ENCODE data around the gene LMBR1L. TPM values are rescaled to one million over a fixed set of nuclear protein-coding genes. Genes with fewer than 3 reads are reported as not detected.
A peak's percentile ranks its signal among the peaks of the same experiment; 100 is the strongest.
"Not testable (repeated sequence)": the region's sequence is repeated elsewhere in the genome, so short reads cannot be mapped to it uniquely, and the experiment has no call there.

LMBR1L gene
- total RNA-seq, 5 donors from 2014 or later (not counting 1 experiment from before 2014, with no cell fraction given) = 159 to 302 (median 224) TPM

DNA sequence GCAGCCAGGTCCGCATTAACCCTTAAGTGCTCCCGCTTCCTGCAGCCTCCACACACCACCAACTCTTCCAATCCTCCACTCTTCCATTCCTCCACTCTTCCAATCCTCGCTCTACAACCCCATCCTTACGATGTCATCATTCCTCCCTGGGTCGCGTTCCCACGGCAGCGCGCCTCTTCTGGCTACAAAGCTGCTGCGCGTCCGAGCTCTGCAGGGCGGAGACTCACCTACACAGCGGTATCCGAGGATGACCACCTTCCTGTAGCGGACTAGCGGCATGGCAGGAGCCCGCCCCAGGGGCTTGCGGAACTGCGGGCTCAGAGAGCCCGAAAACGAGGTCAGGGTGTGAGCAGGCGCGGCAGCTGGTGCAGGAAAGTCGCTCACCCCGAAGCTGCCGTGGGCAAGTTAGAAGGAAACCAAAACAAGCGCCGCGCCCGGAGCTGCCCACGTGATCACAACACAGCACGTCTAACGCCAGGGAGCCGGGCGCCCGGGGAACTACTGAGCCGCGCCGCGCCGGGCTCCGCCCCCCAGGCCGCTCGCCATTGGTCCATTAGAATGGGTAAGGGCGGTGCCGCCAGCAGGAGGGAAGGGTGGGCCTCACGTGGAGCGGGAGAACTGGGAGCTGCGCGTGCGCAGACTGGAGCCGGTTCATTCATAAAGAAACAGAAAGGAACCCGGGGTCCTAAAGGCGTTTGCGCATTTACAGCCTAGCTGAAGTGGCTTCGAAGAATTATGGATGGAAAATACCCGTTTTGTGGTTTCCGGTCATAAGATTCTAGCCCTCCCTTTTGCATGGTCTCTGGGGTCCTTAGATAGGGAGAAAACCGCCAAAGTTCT is 40.9 kb downstream of the LMBR1L start, which contains the start of gene RHEBL1:
Gene RHEBL1, minus strand, starts transcription at position 473 of the 840 bp plus-strand sequence. Its CDS starts 194 bp downstream, at position 279.
- H3K36me3 ChIP-seq (ENCODE audit: control insufficient read depth in 2 of 2, extremely low read depth in 1 of 2, insufficient read depth in 1 of 2, low read length in 1 of 2) = peaks cover 0 to 5% of the 10 kb centered on the region in 2 donors
- peaks cover 18 to 19% (median 19%) of the 10 kb centered on the region in 3 donors for H3K4me1 Mint-ChIP-seq
- peak within 1 kb of the TSS; percentile 87 to 96 for H3K27ac Mint-ChIP-seq
- H3K4me1 ChIP-seq (ENCODE audit: control insufficient read depth in 1 of 2, extremely low read depth in 1 of 2, insufficient read depth in 2 of 2, low read length in 2 of 2) = peaks cover 6 to 17% of the 10 kb centered on the region in 2 experiments
- peak within 1 kb of the TSS; percentile 85 to 91 for H3K4me3 ChIP-seq (ENCODE audit: control insufficient read depth in 1 of 2, extremely low read depth in 1 of 2, low read length in 1 of 2)
- no peaks in the 10 kb centered on the region for H3K27me3 ChIP-seq (replicated peaks in 1 of 2; ENCODE audit: control insufficient read depth in 2 of 2, extremely low read depth in 1 of 2, insufficient read depth in 2 of 2, low read length in 1 of 2)
- H3K36me3 Mint-ChIP-seq = peaks cover 4% of the 10 kb centered on the region
- H3K9me3 ChIP-seq = no peaks in the 10 kb centered on the region
- WGBS (ENCODE audit: insufficient coverage) = under 1% methylated on average over 57 of the region's 60 CpGs
- ATAC-seq (replicated peaks in 1 of 4) (peak; percentile 99 to 100 (median 100)), DNase-seq (peak; percentile 94 to 99 (median 96))
- CTCF ChIA-PET = interaction anchor here (0.5 to 1.5 kb wide), 16 partner anchors 8 to 253 kb away, joined by 3 to 12 read pairs (median 5); partner anchors contain the start of genes LMBR1L (in 1 of the 2) and TUBA1B (in 1 of the 2)
- peak within 1 kb of the TSS; percentile 86 to 100 (median 99) for H3K4me3 Mint-ChIP-seq
- no peaks in the 10 kb centered on the region for H3K9me3 Mint-ChIP-seq
- POLR2A ChIA-PET = interaction anchor here (0.6 to 1.4 kb wide), 5 partner anchors 15 to 122 kb away, joined by 3 to 4 read pairs (median 3); partner anchors contain the start of gene TUBA1B (in 1 of the 2)
- H3K27ac ChIP-seq (ENCODE audit: low read length) = peak within 1 kb of the TSS; percentile 68
- H3K27me3 Mint-ChIP-seq = no peaks in the 10 kb centered on the region

DNA sequence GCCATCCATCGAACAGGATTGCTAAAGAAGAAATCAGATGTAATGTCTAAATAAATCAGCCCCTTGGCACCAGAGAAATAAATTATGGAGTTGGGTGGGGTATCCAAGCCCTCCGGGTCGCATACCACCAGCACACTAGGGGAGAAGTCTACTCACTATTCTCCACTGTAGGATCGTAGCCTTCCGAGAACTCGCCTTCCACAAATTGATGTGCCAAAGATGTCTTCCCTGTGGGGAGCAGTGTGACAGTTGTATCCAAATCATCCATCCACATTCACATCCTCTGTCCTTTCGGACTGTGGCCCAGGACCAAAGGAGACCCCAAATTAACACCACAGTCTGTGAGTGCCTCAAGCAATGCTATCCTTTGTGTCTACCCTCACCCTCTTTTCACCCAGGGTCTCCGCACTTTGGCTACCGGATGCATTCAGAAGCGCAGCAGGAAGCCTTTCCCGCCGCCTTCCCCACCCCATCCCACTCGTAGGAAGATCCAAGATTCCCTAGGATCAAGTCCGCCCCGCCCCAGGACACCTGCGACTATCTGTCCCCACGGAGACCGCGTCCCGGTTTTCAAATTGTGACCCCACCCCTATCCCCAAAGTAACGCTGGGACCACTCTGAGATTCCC is 41.7 kb downstream of the LMBR1L start:
- no peaks in the 10 kb centered on the region for H3K9me3 Mint-ChIP-seq
- no peak for ATAC-seq (replicated peaks in 1 of 4)
- POLR2A ChIA-PET = interaction anchor here in 1 of 2 donors (1.2 to 1.4 kb wide), 2 partner anchors 62 to 63 kb away, joined by 4 read pairs; partner anchors contain the start of gene TUBA1B
- no peaks in the 10 kb centered on the region for H3K27me3 Mint-ChIP-seq
- no peaks in the 10 kb centered on the region for H3K27me3 ChIP-seq (replicated peaks in 1 of 2; ENCODE audit: control insufficient read depth in 2 of 2, extremely low read depth in 1 of 2, insufficient read depth in 2 of 2, low read length in 1 of 2)
- no peaks in the 10 kb centered on the region for H3K9me3 ChIP-seq
- WGBS (ENCODE audit: insufficient coverage) = 2% methylated on average over 14 of the region's 21 CpGs
- CTCF ChIA-PET = interaction anchor here (0.5 to 1.5 kb wide), 11 partner anchors 9 to 253 kb away, joined by 3 to 12 read pairs (median 5); partner anchors contain the start of genes LMBR1L (in 1 of the 2) and TUBA1B (in 1 of the 2)
- peaks cover 0 to 8% of the 10 kb centered on the region in 2 donors for H3K36me3 ChIP-seq (ENCODE audit: control insufficient read depth in 2 of 2, extremely low read depth in 1 of 2, insufficient read depth in 1 of 2, low read length in 1 of 2)
- peaks cover 6 to 19% of the 10 kb centered on the region in 2 experiments for H3K4me1 ChIP-seq (ENCODE audit: control insufficient read depth in 1 of 2, extremely low read depth in 1 of 2, insufficient read depth in 2 of 2, low read length in 2 of 2)
- DNase-seq = no peak
- H3K4me3 Mint-ChIP-seq = peak overlapping the region; percentile 86 to 100 (median 99)
- peak overlapping the region; percentile 85 to 91 for H3K4me3 ChIP-seq (ENCODE audit: control insufficient read depth in 1 of 2, extremely low read depth in 1 of 2, low read length in 1 of 2)
- peak overlapping the region; percentile 87 to 96 for H3K27ac Mint-ChIP-seq
- H3K4me1 Mint-ChIP-seq = peaks cover 19 to 22% (median 20%) of the 10 kb centered on the region in 3 donors
- peak overlapping the region; percentile 68 for H3K27ac ChIP-seq (ENCODE audit: low read length)
- peaks cover 4% of the 10 kb centered on the region for H3K36me3 Mint-ChIP-seq

DNA sequence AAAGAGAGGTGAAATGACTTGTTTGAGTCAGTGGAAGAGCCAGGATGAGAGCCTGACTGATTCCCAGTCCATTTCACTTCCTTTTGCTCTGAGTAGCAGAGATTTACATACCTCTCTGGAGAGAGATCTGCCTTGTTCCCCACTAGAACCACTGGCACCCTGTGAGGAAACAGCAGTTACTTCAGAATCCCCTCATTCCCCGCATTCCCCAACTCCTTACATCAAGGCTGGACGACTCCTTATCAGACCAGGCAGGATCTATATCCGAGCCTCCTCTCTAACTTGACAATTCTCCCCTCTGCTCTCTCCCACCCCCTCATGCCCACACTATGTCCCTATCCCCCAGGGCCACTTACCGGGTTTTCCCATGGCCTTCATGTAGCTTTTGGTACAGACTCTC is 44.5 kb downstream of the LMBR1L start:
- POLR2A ChIA-PET = interaction anchor here in 1 of 2 donors (0.6 kb wide), 1 partner anchor 37 kb away, joined by 3 read pairs; no protein-coding TSS in a partner anchor
- no peak overlapping the region for H3K4me3 ChIP-seq (ENCODE audit: control insufficient read depth in 1 of 2, extremely low read depth in 1 of 2, low read length in 1 of 2)
- H3K27me3 ChIP-seq (replicated peaks in 1 of 2; ENCODE audit: control insufficient read depth in 2 of 2, extremely low read depth in 1 of 2, insufficient read depth in 2 of 2, low read length in 1 of 2) = peaks cover 0 to under 1% of the 10 kb centered on the region in 2 experiments
- ATAC-seq (replicated peaks in 1 of 4) = no peak
- Mint-ChIP-seq H3K9me3 (no peaks in the 10 kb centered on the region), H3K4me1 (peaks cover 28 to 29% (median 28%) of the 10 kb centered on the region in 3 donors), H3K4me3 (no peak overlapping the region), H3K27me3 (no peaks in the 10 kb centered on the region), H3K36me3 (peaks cover 4% of the 10 kb centered on the region), H3K27ac (no peak overlapping the region)
- H3K36me3 ChIP-seq (ENCODE audit: control insufficient read depth in 2 of 2, extremely low read depth in 1 of 2, insufficient read depth in 1 of 2, low read length in 1 of 2) = peaks cover 0 to 8% of the 10 kb centered on the region in 2 donors
- H3K27ac ChIP-seq (ENCODE audit: low read length) = no peak overlapping the region
- H3K4me1 ChIP-seq (ENCODE audit: control insufficient read depth in 1 of 2, extremely low read depth in 1 of 2, insufficient read depth in 2 of 2, low read length in 2 of 2) = peaks cover 8 to 25% of the 10 kb centered on the region in 2 experiments
- no peak for DNase-seq
- CTCF ChIA-PET = interaction anchor here (0.5 to 5.5 kb wide), 8 partner anchors 12 to 539 kb away, joined by 3 to 37 read pairs (median 7); partner anchors contain the start of genes DHH (in 1 of the 2) and FAM186B (in 1 of the 2)
- H3K9me3 ChIP-seq = no peaks in the 10 kb centered on the region
- WGBS (ENCODE audit: insufficient coverage) = 88% methylated on average over 4 of the region's 4 CpGs

DNA sequence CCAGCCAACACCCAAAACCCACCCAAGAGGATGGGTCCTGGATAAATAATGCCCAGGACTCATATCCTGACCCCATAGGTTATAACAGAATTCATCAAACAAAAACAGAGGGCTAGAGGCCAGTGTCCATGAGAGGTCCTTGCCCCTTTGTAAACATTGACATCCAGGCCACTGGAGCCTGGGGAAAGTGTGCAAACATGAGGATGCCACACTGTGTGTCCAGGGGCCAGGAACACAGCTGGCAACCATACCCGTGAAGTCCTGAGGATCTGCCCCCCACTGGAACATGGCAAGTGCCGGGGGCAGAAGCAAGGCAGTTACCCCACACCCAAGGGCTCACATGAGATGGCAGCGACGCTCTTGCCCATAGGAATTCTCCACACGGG is 45.9 kb downstream of the LMBR1L start:
- peaks cover 0 to 8% of the 10 kb centered on the region in 2 donors for H3K36me3 ChIP-seq (ENCODE audit: control insufficient read depth in 2 of 2, extremely low read depth in 1 of 2, insufficient read depth in 1 of 2, low read length in 1 of 2)
- H3K27ac Mint-ChIP-seq = no peak overlapping the region
- ATAC-seq (replicated peaks in 1 of 4) = no peak
- no peaks in the 10 kb centered on the region for H3K9me3 Mint-ChIP-seq
- H3K4me1 ChIP-seq (ENCODE audit: control insufficient read depth in 1 of 2, extremely low read depth in 1 of 2, insufficient read depth in 2 of 2, low read length in 2 of 2) = peaks cover 7 to 24% of the 10 kb centered on the region in 2 experiments
- no peak overlapping the region for H3K27ac ChIP-seq (ENCODE audit: low read length)
- ChIA-PET POLR2A (interaction anchor here in 1 of 2 donors (0.5 kb wide), 1 partner anchor 8 kb away, joined by 3 read pairs; no protein-coding TSS in a partner anchor), CTCF (interaction anchor here (0.5 to 5.5 kb wide), 14 partner anchors 9 to 89 kb away, joined by 3 to 37 read pairs (median 4); partner anchors contain the start of genes DHH (in 1 of the 2) and TUBA1B (in 1 of the 2))
- peaks cover 0 to 2% of the 10 kb centered on the region in 2 experiments for H3K27me3 ChIP-seq (replicated peaks in 1 of 2; ENCODE audit: control insufficient read depth in 2 of 2, extremely low read depth in 1 of 2, insufficient read depth in 2 of 2, low read length in 1 of 2)
- H3K27me3 Mint-ChIP-seq = no peaks in the 10 kb centered on the region
- H3K4me3 Mint-ChIP-seq = no peak overlapping the region
- H3K4me3 ChIP-seq (ENCODE audit: control insufficient read depth in 1 of 2, extremely low read depth in 1 of 2, low read length in 1 of 2) = no peak overlapping the region
- DNase-seq = no peak
- H3K9me3 ChIP-seq = no peaks in the 10 kb centered on the region
- H3K36me3 Mint-ChIP-seq = peaks cover 4% of the 10 kb centered on the region
- WGBS (ENCODE audit: insufficient coverage) = 100% methylated on average over 1 of the region's 5 CpGs
- H3K4me1 Mint-ChIP-seq = peaks cover 24 to 26% (median 25%) of the 10 kb centered on the region in 3 donors

DNA sequence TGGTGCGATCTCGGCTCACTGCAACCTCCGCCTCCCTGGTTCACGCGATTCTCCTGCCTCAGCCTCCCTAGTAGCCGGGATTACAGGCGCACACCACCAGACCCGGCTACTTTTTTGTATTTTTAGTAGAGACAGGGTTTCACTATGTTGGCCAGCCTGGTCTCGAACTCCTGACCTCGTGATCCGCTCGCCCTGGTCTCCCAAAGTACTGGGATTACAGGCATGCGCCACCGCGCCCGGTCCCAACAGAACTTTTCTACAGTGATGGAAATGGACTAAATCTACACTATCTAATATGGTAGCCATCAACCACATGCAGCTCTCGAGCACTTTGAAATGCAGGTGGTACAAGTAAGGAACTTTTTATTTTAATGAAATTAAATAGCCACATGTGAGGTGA is 48.7 kb downstream of the LMBR1L start:
- H3K27me3 ChIP-seq (replicated peaks in 1 of 2; ENCODE audit: control insufficient read depth in 2 of 2, extremely low read depth in 1 of 2, insufficient read depth in 2 of 2, low read length in 1 of 2); H3K4me3 ChIP-seq (ENCODE audit: control insufficient read depth in 1 of 2, extremely low read depth in 1 of 2, low read length in 1 of 2); H3K27me3 Mint-ChIP-seq; DNase-seq; H3K27ac Mint-ChIP-seq; H3K9me3 Mint-ChIP-seq; H3K36me3 ChIP-seq (ENCODE audit: control insufficient read depth in 2 of 2, extremely low read depth in 1 of 2, insufficient read depth in 1 of 2, low read length in 1 of 2); H3K9me3 ChIP-seq; H3K36me3 Mint-ChIP-seq; ATAC-seq (replicated peaks in 1 of 4); POLR2A ChIA-PET; H3K27ac ChIP-seq (ENCODE audit: low read length): not testable (repeated sequence)
- peaks cover 34 to 39% (median 38%) of the 10 kb centered on the region in 3 donors for H3K4me1 Mint-ChIP-seq
- H3K4me3 Mint-ChIP-seq = peak overlapping the region; percentile 88 to 97 (median 94)
- WGBS (ENCODE audit: insufficient coverage) = 97% methylated on average over 4 of the region's 17 CpGs
- CTCF ChIA-PET = interaction anchor here (0.5 to 0.9 kb wide), 2 partner anchors 32 to 117 kb away, joined by 3 to 5 read pairs; partner anchors contain the start of gene DHH (in 1 of the 2)
- peaks cover 26 to 40% of the 10 kb centered on the region in 2 experiments for H3K4me1 ChIP-seq (ENCODE audit: control insufficient read depth in 1 of 2, extremely low read depth in 1 of 2, insufficient read depth in 2 of 2, low read length in 2 of 2)
